ENCODE results near the gene MAP4K1.
"Not testable (repeated sequence)": the region's sequence is repeated elsewhere in the genome, so short reads cannot be mapped to it uniquely, and the experiment has no call there.

MAP4K1 gene

DNA sequence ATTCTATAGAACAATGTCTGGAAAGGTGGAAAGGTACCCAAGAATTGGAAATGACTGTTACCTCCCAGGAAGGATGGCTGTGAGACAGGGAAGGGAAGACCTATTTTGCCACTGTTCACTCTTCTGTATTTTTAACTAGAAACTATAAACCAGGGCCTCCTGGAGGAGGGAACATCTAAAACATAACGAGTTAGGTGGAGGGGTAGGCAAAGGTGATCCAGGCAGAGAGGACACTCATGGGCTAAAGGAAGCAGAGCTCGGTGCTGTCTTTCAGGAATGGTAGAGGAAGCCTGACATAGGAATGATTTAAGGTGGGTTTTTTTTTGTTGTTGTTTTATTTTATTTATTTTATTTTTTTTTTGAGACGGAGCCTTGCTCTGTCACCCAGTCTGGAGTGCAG lies 7.1 kb upstream of the MAP4K1 start:
- DNase-seq (ENCODE audit: low spot score): no peak

DNA sequence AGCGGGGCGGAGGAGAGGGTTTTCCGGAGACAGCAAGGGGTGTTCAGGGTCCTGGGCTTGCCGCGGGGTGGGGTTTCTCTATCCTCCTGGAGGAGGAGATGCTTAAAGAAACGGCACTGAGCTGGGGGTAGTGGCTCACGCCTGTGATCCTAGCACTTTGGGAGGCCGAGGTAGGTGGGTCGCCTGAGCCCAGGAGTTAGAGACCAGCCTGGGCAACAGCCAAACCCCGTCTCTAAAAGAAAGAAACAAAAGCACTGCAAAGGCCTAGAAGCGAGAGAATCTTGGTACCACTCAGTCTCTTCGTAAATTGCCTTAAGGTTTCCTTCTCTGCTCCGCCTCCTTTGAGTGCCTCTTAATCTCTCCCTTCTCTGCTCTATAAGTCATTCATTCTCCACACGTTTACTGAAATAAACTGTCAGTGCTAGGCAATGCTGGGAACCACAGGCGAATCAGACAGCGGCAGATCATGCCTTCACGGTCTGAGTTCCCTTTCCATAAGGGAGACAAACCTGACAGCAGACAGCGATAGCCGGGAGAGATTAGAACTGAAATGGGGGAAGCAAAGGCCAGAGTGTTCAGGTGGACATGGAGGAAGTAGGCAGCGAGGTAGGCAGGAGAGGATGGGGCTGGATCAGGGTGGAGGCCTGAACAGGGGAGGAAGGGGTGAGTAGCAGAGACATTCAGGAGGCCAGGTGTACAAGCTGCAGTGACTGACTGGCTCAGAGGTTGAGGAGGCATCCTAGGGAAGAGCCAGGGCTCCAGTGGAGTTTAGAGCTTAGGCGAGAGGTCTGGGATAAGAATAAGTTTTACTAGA lies 1.8 kb upstream of the MAP4K1 start:
- DNase-seq (ENCODE audit: low spot score): no peak

DNA sequence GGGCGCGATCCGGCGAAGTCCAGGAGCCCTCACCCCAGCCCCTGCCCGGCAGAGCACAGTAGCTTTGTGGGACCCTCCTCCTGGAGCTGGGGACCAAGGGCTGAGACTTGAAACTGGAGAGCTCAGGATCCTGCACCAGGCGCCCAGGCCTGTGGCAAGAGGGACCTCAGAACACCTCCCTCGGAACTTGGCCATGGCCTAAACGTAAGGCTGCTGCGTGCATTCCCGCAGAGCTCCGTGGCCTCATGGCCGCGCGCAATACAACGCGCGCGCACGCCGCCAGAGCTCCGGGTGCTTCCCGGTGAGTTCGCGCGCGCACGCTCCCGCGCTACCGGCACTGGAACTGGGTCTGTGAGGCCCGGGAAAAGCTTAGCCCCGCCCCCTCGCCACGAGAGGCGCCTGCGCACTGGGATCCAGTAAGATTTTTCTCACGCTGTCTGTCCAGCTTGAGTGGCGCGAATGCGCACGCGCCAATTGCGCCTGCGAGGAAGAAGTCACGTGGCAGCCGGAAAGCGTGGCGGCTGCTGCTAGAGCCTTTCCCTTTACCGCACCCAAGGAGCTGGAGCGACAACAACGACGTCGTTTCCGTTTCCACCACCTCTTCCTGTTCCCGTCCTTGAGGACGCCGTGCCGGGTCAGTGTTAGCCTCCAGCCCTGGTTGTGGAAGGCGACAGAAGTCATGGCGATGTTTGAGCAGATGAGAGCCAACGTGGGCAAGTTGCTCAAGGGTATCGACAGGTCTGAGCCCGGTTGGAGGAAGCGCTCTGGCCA lies 1.0 kb upstream of the MAP4K1 start, which contains the start of gene EIF3K:
Gene EIF3K (plus strand): TSS at position 599 of the 771 bp plus-strand sequence. CDS start 81 bp downstream, at position 680.
- DNase-seq (ENCODE audit: low spot score): peak; percentile 100

DNA sequence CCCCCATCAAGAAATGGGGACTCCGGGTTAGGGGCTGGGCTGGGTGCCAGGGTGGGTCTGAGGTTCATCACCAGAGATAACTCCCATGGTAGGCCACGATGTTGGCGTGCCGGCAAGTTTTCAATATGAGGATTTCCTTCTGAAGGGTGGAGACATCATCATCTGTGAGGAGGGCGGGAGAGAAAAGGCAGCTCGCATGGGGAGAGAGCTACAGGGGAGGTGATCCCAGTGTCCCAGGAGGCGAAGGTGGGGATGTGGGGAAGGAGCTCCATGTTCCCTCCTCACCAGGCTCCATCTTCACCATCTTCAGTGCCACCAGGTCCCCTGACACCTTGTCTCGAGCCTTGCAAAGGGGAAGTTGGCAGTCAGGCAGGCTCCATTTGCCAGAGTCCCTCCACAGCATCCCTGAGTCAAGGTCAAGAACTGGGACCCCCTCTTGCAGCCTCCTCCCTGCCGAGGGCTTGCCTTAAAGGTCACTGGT lies 430 bp downstream of the MAP4K1 start:
- DNase-seq (ENCODE audit: low spot score): no peak

DNA sequence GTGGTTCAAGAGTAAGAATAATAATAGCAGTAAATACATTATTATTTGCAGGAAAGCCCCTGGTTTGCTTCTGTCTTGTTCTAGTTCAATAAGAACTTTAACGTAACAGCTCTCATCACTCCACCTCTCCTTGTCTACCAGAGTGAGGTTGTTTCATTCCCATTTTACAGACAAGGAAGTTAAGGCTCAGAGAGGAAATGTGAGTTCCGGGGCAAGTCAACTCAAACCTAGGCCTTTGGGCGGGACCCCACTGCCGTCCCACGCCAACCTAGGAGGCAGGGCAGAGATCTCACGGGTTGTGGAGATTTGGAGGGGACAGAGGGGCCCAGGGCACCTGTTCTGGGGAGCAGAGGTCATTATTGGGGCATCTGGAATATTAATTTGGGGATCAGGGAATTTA lies 1.5 kb downstream of the MAP4K1 start:
- no peak for DNase-seq (ENCODE audit: low spot score)

DNA sequence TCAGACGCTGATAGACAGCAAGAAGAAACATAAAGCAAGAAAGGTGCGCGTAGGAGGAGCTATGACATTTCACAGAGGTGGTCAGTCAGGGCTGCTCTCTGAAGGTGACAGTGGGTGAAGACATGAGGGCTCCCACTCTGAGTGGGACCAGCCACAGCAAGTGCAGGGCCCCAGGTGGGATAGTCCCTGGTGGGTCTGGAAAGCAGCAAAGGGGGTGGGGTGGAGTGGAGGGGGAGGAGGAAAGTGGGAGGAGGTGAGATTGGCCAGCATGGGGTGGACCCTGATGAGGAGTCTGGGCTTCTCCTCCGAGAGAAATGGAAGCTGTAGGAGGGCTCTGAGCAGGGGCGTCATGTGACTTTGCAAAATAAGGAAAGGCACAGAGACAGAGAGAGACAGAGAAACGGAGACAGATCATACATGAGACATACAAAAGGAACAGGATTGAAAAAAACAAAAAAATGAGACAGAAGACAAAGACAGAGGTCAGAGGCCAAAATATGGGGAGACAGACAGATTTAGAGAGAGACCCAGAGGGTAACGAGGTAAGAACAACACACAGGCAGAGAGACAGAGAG lies 2.7 kb downstream of the MAP4K1 start:
- DNase-seq (ENCODE audit: low spot score): no peak

DNA sequence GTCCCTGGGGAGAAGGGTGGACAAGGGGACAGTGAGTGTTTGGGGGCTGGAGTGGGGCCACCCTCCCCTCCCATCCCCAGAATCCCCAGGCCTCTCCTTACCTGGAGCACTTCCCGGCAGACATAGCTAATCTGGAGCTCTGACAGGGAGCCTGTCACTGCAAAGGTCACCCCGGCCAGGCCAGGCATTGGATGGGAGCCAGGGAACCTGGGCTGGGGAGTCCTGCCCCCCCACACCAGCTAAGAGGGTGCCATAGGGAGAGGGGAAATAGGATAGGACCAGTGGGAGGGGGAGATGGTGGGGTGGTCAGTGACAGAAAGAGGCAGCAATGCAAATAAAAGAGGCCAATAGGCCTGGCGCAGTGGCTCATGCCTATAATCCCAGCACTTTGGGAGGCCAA lies 3.5 kb downstream of the MAP4K1 start:
- DNase-seq (ENCODE audit: low spot score): no peak

DNA sequence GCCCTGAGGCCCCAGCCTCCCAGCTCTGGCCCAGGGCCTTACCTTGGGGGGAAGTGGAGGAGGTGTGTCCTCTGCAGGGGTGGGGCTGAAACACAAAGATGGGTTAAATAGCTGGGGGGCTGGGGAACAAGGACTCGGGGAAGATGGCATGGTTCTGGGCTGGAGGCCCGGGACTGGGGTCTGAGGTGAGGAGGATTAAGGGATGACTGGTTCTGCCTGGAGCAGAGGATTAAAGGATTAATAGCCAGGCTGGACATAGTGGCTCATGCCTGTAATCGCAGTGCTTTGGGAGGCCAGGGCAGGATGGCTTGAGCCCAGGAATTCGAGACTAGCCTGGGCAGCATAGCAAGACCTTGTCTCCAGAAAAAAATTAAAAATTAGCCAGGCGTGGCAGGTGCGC lies 11.6 kb downstream of the MAP4K1 start:
- DNase-seq (ENCODE audit: low spot score): no peak

DNA sequence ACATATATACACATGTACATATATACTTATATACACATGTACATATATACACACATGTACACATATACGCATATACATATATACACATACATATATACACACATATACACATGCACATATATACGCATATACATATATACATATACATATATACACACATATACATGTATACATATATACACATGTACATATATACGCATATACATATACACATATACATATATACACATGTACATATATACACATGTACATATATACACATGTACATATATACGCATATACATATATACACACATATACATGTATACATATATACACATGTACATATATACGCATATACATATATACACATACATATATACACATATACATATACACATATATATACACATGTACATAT lies 14.9 kb downstream of the MAP4K1 start:
- not testable (repeated sequence) for DNase-seq (ENCODE audit: low spot score)

DNA sequence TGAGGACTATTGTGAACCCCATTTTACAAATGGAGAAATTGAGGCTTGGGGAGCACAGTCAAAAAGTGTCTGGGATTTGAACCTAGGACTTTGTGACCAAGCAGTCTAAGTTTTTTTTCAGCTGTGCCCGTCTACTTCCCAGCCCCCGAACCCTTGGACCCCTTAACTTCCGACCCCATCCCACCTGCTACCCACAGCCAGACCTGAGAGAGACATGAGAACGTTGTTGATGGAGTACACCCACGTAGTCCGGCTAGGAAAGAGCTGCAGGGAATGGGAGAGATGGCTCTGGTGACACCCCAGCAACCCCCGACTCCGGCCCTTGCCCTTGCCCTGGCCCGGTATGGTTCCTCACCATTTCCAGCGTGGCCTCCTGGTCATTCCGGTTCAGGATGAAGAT lies 18.0 kb downstream of the MAP4K1 start:
- no peak for DNase-seq (ENCODE audit: low spot score)

DNA sequence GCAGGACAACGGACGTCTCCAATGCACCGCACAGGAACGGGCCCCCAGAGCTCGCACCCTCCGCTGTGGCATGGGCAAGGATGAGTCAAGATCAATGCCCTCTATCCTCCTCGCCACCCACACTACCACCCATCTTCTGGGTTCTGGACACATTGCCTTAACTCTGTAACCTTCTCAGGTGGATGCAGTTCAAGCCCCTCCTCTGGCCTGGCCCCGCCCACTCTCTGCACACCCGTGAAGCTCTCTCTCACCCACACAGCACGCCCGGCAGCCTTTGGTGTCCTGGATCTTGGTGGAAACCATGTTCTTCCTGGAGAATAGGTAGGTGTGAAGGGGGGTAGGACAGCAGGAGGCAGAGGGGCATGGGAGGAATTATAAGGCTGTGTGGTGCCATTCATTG lies 20.7 kb downstream of the MAP4K1 start:
- no peak for DNase-seq (ENCODE audit: low spot score)

DNA sequence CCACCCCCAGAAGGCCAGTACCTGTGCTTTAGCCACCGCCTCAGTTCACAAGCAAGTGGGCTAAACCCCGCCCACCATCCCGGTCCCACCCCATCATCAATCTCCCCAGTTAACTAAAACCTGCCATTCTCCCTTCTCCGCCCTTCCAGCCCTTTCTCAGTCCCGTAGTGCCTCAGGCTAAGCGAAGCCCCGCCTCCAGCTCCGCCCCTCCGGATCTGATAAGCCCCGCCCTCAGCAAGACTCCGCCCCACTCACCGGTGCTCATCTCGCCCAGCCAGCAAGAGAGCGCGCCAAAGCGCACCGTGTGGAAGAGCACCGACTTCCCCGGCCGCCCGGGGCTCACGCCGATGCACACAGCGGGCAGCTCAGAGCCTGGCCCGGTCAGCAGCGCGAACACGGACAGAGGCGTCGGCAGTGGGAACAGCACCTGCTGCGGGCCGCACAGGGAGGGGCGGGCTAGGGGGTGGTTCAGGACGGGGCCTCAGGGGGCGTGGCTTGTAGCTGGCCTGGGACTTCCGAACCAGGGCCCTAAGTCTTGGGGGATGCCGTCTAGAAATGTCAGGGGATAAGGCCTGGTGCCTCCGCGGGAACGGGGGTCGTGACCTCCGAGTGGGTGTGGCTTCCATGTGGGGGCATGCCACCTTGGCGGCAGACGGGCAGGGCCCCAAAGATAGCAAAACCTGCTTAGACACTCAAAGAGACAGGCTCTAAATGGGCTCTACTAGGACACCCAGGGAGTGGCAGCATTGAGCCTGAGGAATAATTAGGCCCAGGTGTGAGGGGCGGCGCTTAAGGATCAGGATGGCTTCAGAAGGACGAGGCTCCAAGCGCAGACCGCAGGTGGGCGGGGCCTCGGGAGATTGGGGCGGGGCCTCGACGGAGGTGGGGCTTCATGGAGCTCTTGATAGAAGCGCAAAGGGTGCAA lies 21.4 kb downstream of the MAP4K1 start:
- DNase-seq (ENCODE audit: low spot score): peak; percentile 38

DNA sequence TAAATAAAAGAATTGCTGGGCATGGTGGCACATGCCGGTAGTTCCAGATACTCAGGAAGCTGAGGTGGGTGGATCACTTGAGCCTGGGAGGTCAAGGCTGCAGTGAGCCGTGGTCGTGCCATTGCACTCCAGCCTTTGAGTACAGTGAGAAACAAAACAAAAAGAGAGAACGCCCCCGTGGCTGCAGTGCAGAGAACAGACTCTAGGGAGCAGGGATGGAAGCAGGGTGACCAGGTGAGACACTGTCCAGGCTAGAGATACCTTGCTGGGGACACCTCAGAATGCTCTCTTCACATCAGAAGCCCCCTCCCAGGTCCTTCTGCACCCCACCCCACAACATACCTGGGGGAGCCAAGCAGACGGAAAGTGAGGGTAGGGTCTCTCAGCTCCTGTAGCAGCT lies 24.8 kb downstream of the MAP4K1 start:
- no peak for DNase-seq (ENCODE audit: low spot score)

DNA sequence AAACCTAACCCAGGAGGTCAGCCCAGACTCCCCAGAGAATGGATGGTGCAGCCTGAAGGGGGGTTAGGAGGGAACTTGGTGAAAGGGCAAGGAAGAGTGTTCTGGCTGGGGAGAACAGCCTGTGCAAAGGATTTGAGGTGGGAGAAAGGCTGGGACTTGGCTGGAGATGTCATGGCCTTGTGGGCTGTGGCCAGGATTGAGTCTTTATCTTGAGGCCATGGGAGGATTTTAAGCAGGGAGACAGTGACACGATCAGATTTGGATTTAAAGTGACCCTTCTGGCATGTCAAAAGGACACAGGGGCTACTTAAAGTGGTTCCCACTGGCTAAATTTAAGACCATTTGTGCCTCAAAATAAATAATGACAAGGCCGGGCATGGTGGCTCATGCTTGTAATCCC lies 29.7 kb downstream of the MAP4K1 start:
- no peak for DNase-seq (ENCODE audit: low spot score)

DNA sequence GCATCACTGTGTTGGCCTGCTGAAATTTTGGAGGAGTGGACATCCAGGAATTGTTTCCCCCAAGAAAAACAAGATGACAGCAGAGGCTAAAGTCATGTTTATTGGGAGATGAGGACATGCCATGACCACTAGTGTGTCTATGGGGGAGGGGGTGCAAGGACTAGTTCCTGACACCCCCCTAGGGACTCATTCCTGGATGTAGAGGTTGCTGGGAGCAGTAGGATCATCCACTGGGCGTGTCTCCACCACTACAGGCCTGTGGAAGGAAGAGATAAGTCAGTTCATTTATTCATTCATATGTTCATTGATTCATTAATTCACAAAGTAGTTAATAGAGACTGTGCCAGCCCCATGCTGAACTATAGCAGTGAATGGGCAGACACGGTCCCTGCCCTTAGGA lies 30.2 kb downstream of the MAP4K1 start:
- no peak for DNase-seq (ENCODE audit: low spot score)

DNA sequence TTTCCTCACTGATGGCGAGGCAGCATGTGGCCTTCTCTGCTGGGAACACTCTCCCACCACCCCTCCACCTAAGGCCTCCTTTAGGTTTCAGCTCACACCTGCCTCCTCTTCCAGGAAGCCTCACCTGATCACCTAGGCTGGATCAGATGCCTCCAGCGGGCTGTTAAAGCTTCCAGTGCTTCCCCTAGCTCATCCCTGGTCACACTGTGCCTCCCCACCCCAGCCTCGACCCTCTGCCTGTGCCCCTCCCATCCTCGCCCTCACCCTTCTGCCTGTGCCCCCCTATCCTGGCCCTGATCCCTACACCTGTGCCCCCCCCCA lies 33.8 kb downstream of the MAP4K1 start:
- DNase-seq (ENCODE audit: low spot score): no peak

DNA sequence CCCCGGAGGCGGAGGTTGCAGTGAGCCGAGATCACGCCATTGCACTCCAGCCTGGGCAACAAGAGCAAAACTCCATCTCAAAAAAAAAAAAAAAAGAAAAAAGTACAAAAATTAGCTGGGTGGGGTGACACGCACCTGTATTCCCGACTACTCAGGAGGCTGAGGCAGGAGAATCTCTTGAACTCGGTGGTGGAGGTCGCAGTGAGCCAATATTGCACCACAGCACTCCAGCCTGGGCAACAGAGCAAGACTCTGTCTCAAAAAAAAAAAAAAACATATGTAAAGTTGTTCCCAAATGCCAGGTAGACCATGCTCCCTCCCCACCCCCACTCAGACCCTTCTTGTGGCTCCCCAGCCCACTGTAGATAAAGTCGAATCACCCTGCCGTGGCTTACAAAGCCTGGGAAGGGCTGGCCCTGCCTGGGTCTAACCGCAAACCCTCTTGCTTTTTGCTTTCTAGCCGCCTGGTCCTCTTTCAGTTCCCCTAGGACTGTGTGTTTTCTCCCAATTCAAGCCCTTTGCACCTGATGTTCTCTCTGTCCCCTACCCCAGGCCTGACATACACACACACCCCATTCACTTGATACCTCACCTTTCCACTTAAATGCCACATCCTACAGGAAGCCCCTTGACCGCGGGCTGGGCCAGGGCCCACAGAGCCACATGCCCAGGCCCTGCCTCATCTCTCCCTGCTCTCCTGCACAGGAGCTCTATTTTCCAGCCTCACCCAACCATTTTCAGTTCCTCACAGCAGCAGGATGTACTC lies 34.4 kb downstream of the MAP4K1 start:
- no peak for DNase-seq (ENCODE audit: low spot score)

DNA sequence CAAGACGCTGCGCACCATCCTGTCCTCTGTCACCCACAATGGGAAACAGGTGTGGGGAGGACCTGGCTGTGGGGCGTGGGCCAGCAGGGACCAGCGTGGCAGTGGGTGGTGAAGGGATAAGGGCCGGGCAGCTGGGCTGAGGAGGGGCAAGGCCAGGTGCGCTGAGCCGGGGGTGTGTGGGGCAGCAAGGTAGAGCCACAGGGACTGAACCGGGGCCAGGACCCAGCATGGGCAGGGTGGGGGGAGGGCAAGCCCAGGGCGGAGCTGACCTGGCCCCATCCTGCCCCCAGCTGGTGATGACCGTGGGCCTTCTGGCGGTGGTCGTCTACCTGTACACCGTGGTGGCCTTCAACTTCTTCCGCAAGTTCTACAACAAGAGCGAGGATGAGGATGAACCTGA lies 37.7 kb downstream of the MAP4K1 start:
- DNase-seq (ENCODE audit: low spot score): no peak

DNA sequence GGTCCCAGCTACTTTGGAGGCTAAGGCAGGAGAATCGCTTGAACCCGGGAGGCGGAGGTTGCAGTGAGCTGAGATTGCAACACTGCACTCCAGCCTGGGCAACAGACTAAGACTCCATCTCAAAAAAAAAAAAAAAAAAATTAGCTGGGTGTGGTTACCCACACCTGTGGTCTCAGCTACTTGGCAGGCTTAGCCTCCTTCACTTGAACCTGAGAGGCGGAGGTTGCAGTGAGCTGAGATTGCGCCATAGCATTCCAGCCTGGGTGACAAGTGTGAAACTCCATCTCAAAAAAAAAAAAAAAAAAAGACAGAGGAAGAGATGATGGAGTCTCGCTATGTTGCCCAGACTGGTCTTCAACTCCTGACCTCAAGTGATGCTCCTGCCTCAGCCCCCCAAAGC lies 38.4 kb downstream of the MAP4K1 start:
- DNase-seq (ENCODE audit: low spot score): not testable (repeated sequence)

DNA sequence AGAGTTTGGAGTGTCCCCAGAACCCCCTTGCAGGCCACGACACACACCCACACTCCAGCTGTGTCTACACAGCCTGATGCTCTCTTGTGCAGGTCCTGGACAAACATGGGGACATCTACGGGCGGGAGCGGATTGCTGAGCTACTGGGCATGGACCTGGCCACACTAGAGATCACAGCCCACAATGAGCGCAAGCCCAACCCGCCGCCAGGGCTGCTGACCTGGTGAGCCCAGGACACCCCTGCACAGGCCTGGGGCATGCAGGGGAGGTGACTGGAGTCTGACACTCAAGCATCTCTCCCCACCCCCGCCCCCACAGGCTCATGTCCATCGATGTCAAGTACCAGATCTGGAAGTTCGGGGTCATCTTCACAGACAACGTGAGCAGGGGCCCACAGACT lies 39.9 kb downstream of the MAP4K1 start:
- DNase-seq (ENCODE audit: low spot score): no peak

DNA sequence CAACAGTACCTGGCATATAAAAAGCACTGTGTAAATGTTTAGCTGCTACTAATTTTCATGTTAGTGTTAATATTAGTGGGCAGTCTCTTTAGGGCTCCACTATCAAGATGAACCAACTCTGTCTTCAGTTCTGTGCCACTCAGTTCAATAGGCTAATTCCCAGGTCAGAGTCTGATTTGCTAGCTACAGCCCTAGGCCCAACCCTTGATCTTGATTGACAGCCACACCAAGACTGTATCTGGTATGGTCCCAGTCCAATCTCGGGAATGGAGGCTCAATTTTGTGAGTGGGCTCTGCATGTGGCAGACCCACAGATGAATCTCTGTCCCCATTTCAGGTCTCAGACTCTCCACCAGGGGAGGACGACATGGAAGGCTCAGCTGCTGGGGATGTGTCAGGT lies 46.1 kb downstream of the MAP4K1 start:
- no peak for DNase-seq (ENCODE audit: low spot score)
